GM12878 (cell line): ENCODE results near the gene KCNK4. TPM values are rescaled to one million over a fixed set of nuclear protein-coding genes. Genes with fewer than 3 reads are reported as not detected.

Source experiments
- BCL3 ChIP-seq: IDR thresholded peaks from 2 replicates; pipeline ENCODE4 v1.6.1; 2011; ENCODE audit warnings: borderline replicate concordance, low read depth, mild to moderate bottlenecking, moderate library complexity, low read length; ENCODE audit not compliant: insufficient read depth, poor library complexity, severe bottlenecking
- CHD1 ChIP-seq: IDR thresholded peaks from 2 replicates; pipeline ENCODE4 v1.6.1; 2012; ENCODE audit warnings: low read depth, low read length, improper control_type of control experiment
- EGR1 ChIP-seq, 2 experiments: IDR thresholded peaks; 1 replicate in 1 of 2; 2 replicates in 1 of 2; pipeline ENCODE4 v1.6.1; 2011 to 2012; ENCODE audit warnings: low read depth in 2 of 2, low read length in 2 of 2, borderline replicate concordance in 1 of 2, mild to moderate bottlenecking in 1 of 2, moderate library complexity in 1 of 2
- GABPA ChIP-seq: IDR thresholded peaks from 2 replicates; pipeline ENCODE4 v1.6.1; 2014; ENCODE audit warnings: antibody characterized with exemption, low read depth, mild to moderate bottlenecking, inconsistent platforms
- NR2C2 ChIP-seq: IDR thresholded peaks from 2 replicates; pipeline ENCODE4 v1.6.1; 2011; ENCODE audit warnings: borderline replicate concordance, low read depth; ENCODE audit not compliant: control insufficient read depth, insufficient read length
- PAX5 ChIP-seq: IDR thresholded peaks from 2 replicates; pipeline ENCODE4 v1.6.1; 2011; ENCODE audit warnings: low read depth, low read length, borderline replicate concordance
- RCOR1 ChIP-seq: conservative IDR thresholded peaks from 2 replicates; pipeline ENCODE4 v1.6.1; 2012; ENCODE audit warnings: low read depth, low read length, improper control_type of control experiment
- RELB ChIP-seq: fragments of 450-650 bp; IDR thresholded peaks from 2 replicates; pipeline ENCODE4 v1.6.1; 2017; ENCODE audit warnings: low read depth, mild to moderate bottlenecking, moderate library complexity
- RFX5 ChIP-seq: IDR thresholded peaks from 2 replicates; pipeline ENCODE4 v1.6.1; 2011; ENCODE audit warnings: low read depth, low read length, improper control_type of control experiment
- ZNF384 ChIP-seq: IDR thresholded peaks from 2 replicates; pipeline ENCODE4 v1.6.1; 2012; ENCODE audit warnings: low read depth, mild to moderate bottlenecking, low read length, improper control_type of control experiment, borderline replicate concordance
- ZNF592 ChIP-seq: fragments of 450-650 bp; IDR thresholded peaks from 2 replicates; pipeline ENCODE4 v1.6.1; 2017; ENCODE audit warnings: mild to moderate bottlenecking, moderate library complexity
- polyA plus RNA-seq, 11 experiments: library from polyadenylated mRNA; depleted of rRNA in 4 of 11; unstranded in 6 of 11; stranded (reverse) in 5 of 11; fragments of >200 nt; fragmentation: Nextera tagmentation in 4 of 11; fragmentation: Illumina TruSeq in 1 of 11; extraction: Ambion mirVana in 4 of 11; extraction: Trizol in 1 of 11; gene quantifications; 1 replicate in 1 of 11; 2 replicates in 10 of 11; pipeline versions ENCODE4 v1.2.1 to v1.2.3, GENCODE V29; 2011 to 2016; ENCODE audit warnings: inconsistent platforms in 2 of 11, missing spikeins in 2 of 11, low read depth in 1 of 11
- total RNA-seq, 4 experiments: library from RNA; depleted of rRNA in 3 of 4; stranded (reverse); fragments of >200 nt in 3 of 4; fragmentation: Illumina TruSeq in 1 of 4; extraction: Trizol in 1 of 4; gene quantifications; 2 replicates each; pipeline versions ENCODE4 v1.2.1 to v1.2.3, GENCODE V29; 2013 to 2021
- TF ChIP-seq, protein P1 (sequence below): fragments of 450-650 bp; conservative IDR thresholded peaks from 2 replicates; pipeline ENCODE4 v1.6.1; 2017; ENCODE audit warnings: mild to moderate bottlenecking, moderate library complexity
- TF ChIP-seq, protein P2 (sequence below): fragments of 450-650 bp; IDR thresholded peaks from 2 replicates; pipeline ENCODE4 v1.6.1; 2018; ENCODE audit warnings: borderline replicate concordance, mild to moderate bottlenecking; ENCODE audit not compliant: partially characterized antibody
- TF ChIP-seq, protein P3 (sequence below): fragments of 450-650 bp; IDR thresholded peaks from 2 replicates; pipeline ENCODE4 v1.6.1; 2016; ENCODE audit warnings: mild to moderate bottlenecking

The KCNK4 gene
- total and polyA plus RNA-seq, 10 of the 15 experiments (the other 5 are each of a cell fraction or from before 2014, with no cell fraction given), result 0.04 TPM; not detected in 9

GRCh38 chr11:64317325-64317960, 26.3 kb downstream of the KCNK4 start, which contains the start of gene TRMT112 (continued):
- TF ChIP-seq BCL3, result peak; percentile 84
- TF ChIP-seq RELB, result peak; percentile 55; the same call in 1 of the 2 replicates
- TF ChIP-seq, protein P1, sequence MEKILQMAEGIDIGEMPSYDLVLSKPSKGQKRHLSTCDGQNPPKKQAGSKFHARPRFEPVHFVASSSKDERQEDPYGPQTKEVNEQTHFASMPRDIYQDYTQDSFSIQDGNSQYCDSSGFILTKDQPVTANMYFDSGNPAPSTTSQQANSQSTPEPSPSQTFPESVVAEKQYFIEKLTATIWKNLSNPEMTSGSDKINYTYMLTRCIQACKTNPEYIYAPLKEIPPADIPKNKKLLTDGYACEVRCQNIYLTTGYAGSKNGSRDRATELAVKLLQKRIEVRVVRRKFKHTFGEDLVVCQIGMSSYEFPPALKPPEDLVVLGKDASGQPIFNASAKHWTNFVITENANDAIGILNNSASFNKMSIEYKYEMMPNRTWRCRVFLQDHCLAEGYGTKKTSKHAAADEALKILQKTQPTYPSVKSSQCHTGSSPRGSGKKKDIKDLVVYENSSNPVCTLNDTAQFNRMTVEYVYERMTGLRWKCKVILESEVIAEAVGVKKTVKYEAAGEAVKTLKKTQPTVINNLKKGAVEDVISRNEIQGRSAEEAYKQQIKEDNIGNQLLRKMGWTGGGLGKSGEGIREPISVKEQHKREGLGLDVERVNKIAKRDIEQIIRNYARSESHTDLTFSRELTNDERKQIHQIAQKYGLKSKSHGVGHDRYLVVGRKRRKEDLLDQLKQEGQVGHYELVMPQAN, result peak; percentile 89
- TF ChIP-seq RFX5, result no peak
- TF ChIP-seq EGR1 (IDR thresholded peaks at IDR 0.05; ENCODE audit: borderline replicate concordance in 1 of 2, low read depth in 2 of 2, low read length in 2 of 2), result peak in 1 of 2 experiments; percentile 27; a peak in 1 of 3 replicates
- TF ChIP-seq ZNF592, result 0 out of 2 replicates have a peak, but pooled peaks have one; percentile 67
- no peak for TF ChIP-seq NR2C2
- TF ChIP-seq CHD1, result peak; percentile 76; the same call in 1 of the 2 replicates
- TF ChIP-seq GABPA, result peak; percentile 98
- TF ChIP-seq, protein P2, sequence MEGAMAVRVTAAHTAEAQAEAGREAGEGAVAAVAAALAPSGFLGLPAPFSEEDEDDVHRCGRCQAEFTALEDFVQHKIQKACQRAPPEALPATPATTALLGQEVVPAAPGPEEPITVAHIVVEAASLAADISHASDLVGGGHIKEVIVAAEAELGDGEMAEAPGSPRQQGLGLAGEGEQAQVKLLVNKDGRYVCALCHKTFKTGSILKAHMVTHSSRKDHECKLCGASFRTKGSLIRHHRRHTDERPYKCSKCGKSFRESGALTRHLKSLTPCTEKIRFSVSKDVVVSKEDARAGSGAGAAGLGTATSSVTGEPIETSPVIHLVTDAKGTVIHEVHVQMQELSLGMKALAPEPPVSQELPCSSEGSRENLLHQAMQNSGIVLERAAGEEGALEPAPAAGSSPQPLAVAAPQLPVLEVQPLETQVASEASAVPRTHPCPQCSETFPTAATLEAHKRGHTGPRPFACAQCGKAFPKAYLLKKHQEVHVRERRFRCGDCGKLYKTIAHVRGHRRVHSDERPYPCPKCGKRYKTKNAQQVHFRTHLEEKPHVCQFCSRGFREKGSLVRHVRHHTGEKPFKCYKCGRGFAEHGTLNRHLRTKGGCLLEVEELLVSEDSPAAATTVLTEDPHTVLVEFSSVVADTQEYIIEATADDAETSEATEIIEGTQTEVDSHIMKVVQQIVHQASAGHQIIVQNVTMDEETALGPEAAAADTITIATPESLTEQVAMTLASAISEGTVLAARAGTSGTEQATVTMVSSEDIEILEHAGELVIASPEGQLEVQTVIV, result peak; percentile 78
- TF ChIP-seq ZNF384, result peak; percentile 81
- TF ChIP-seq, protein P3, sequence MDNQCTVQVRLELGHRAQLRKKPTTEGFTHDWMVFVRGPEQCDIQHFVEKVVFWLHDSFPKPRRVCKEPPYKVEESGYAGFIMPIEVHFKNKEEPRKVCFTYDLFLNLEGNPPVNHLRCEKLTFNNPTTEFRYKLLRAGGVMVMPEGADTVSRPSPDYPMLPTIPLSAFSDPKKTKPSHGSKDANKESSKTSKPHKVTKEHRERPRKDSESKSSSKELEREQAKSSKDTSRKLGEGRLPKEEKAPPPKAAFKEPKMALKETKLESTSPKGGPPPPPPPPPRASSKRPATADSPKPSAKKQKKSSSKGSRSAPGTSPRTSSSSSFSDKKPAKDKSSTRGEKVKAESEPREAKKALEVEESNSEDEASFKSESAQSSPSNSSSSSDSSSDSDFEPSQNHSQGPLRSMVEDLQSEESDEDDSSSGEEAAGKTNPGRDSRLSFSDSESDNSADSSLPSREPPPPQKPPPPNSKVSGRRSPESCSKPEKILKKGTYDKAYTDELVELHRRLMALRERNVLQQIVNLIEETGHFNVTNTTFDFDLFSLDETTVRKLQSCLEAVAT, result peak; percentile 79
- TF ChIP-seq RCOR1, result 0 out of 2 replicates have a peak, but pooled peaks have one; percentile 37
- TF ChIP-seq PAX5, result 0 out of 2 replicates have a peak, but pooled peaks have one; percentile 42
